Measurements from ENCODE around the gene BNIP5. TPM values are rescaled to one million over a fixed set of nuclear protein-coding genes. Genes with fewer than 3 reads are reported as not detected.

The BNIP5 gene
- total RNA-seq, 2 experiments from 2014 or later = not detected

GRCh38 chr6:36320475-36320874 is 16.2 kb downstream of the BNIP5 start:
- Mint-ChIP-seq H3K4me3 (no peak overlapping the region), H3K36me3 (ENCODE audit: low read depth) (no peaks in the 10 kb centered on the region), H3K4me1 (no peaks in the 10 kb centered on the region), H3K27me3 (no peaks in the 10 kb centered on the region), H3K27ac (no peak overlapping the region), H3K9me3 (ENCODE audit: low read depth) (no peaks in the 10 kb centered on the region)
- DNase-seq = no peak
- ChIA-PET POLR2A (no interaction called here), CTCF (interaction anchor here (0.8 to 2.3 kb wide), 3 partner anchors 17 to 20 kb away, joined by 3 to 10 read pairs (median 7); no protein-coding TSS in a partner anchor)
- no peak for ATAC-seq
- intact Hi-C loops (cut with DNase I, micrococcal nuclease) = no loop called here

DNA sequence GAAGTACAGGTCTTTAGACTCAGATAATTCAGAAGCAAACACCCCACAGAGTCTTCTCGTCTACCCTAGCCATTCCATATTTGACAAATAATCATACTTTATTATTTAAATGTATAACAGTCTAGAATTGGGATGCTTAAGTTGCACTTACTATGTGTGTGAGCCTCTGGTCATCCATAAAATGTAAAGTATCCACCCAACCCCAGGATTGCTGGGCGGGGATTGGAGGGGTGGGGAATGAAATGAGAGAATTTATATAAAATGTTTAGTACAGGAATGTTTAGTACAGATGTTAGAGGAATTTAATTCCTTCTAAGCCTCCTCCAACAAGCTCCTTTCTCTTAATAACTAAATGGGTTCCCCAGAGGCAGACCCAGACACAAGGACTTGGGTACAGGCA is 16.9 kb downstream of the BNIP5 start:
- H3K27me3 Mint-ChIP-seq = no peaks in the 10 kb centered on the region
- no peak overlapping the region for H3K4me3 Mint-ChIP-seq
- no peaks in the 10 kb centered on the region for H3K36me3 Mint-ChIP-seq (ENCODE audit: low read depth)
- no peaks in the 10 kb centered on the region for H3K9me3 Mint-ChIP-seq (ENCODE audit: low read depth)
- no peaks in the 10 kb centered on the region for H3K4me1 Mint-ChIP-seq
- no peak overlapping the region for H3K27ac Mint-ChIP-seq
- DNase-seq (no peak), ATAC-seq (no peak)
- POLR2A ChIA-PET = no interaction called here
- intact Hi-C loops (cut with DNase I, micrococcal nuclease) = no loop called here
- CTCF ChIA-PET = interaction anchor here (0.8 to 2.3 kb wide), 4 partner anchors 10 to 225 kb away, joined by 3 to 10 read pairs (median 6); no protein-coding TSS in a partner anchor

- Mint-ChIP-seq H3K4me3 (no peak overlapping the region), H3K9me3 (ENCODE audit: low read depth) (no peaks in the 10 kb centered on the region), H3K4me1 (no peaks in the 10 kb centered on the region), H3K27ac (no peak overlapping the region), H3K36me3 (ENCODE audit: low read depth) (no peaks in the 10 kb centered on the region), H3K27me3 (no peaks in the 10 kb centered on the region)
- DNase-seq (no peak), ATAC-seq (no peak)
- intact Hi-C loops (cut with DNase I, micrococcal nuclease) = no loop called here
- POLR2A ChIA-PET = no interaction called here
- CTCF ChIA-PET = interaction anchor here (0.6 to 2.2 kb wide), 4 partner anchors 10 to 225 kb away, joined by 3 to 7 read pairs (median 4); no protein-coding TSS in a partner anchor
Observed at GRCh38 chr6:36319436-36319762, 17.3 kb downstream of the BNIP5 start.

DNA sequence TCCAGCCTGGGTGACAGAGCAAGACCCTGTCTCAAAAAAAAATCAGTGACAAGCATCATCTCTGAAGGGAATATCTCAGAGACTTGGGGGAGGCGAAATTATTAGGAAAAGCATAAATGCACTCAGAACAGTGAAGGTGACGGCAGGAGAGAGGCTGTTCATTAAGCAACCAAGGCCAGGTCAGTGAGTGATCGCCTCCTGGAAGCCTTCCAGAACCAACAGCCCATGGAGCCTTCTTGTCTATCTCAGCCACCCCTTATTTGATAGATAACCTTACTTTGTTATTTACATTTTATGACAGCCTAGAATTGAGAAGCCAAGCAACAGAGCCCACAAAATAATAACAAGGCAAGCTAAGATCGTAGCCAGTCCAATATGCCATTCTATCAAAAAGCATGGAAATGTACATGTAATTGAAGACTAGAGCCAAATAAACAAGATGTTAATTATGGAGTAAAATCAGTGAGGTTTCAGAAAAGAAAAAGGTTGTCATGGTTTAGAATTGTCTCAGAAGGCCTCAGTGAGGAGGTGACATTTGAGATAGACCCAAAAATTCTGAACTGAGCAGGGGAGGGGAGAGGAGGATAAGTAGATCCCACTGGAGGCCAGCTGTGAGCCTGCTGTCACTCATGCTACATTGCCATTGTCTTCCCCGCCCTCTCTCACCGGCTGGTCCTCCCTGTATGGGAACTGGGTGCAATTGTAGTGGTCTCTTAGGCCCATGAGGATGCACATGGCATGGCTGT is 17.8 kb downstream of the BNIP5 start:
- intact Hi-C loops (cut with DNase I, micrococcal nuclease) = no loop called here
- no peak for ATAC-seq
- no peak overlapping the region for H3K27ac Mint-ChIP-seq
- ChIA-PET CTCF (interaction anchor here (0.6 to 2.2 kb wide), 5 partner anchors 9 to 493 kb away, joined by 3 to 7 read pairs (median 4); no protein-coding TSS in a partner anchor), POLR2A (no interaction called here)
- no peak overlapping the region for H3K4me3 Mint-ChIP-seq
- H3K4me1 Mint-ChIP-seq = no peaks in the 10 kb centered on the region
- H3K36me3 Mint-ChIP-seq (ENCODE audit: low read depth) = no peaks in the 10 kb centered on the region
- H3K27me3 Mint-ChIP-seq = no peaks in the 10 kb centered on the region
- DNase-seq = no peak
- H3K9me3 Mint-ChIP-seq (ENCODE audit: low read depth) = no peaks in the 10 kb centered on the region

DNA sequence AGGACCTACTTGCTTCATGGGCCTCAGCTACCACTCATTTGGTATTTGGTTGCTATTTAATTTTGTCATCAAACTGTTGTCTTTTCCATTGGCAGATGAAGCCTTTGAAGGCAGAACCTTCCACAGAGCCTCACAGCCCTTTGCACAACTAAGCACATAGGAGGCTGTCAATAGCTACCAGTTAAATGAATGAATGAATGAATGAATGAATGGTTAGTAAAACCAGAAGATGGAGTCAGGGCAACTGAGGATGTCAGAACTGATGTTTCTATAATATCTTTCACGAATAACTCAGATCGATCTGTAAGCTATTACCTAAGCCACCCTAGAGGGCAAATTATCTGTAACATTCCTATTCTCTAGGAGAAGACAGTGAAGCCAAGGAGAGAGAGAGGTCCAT is 19.1 kb downstream of the BNIP5 start:
- no peak overlapping the region for H3K27ac Mint-ChIP-seq
- POLR2A ChIA-PET = no interaction called here
- no peaks in the 10 kb centered on the region for H3K9me3 Mint-ChIP-seq (ENCODE audit: low read depth)
- no peaks in the 10 kb centered on the region for H3K27me3 Mint-ChIP-seq
- DNase-seq = no peak
- H3K36me3 Mint-ChIP-seq (ENCODE audit: low read depth) = no peaks in the 10 kb centered on the region
- CTCF ChIA-PET = interaction anchor here (0.6 to 1.6 kb wide), 2 partner anchors 15 to 747 kb away, joined by 3 to 7 read pairs; no protein-coding TSS in a partner anchor
- no peak overlapping the region for H3K4me3 Mint-ChIP-seq
- no peak for ATAC-seq
- intact Hi-C loops (cut with DNase I, micrococcal nuclease) = no loop called here
- no peaks in the 10 kb centered on the region for H3K4me1 Mint-ChIP-seq

DNA sequence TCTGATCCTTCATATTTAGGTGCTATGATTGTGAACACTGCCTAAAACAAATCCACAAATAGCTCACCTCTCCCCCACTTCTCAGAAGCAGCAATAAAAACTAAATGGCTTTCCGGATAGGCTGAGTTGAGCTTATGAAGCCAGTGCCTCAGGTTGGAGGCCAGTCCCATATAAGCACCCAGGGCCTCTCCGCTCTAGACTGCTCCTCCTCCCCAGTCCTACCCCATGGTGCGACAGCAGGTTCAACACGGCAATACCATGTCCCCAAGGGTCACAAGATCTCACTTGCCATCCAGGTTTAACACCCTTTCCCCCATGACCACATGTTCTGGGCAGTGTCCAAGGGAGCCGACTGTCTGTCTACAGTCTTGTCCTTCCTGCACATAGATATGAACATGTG is 20.8 kb downstream of the BNIP5 start:
- no peak overlapping the region for H3K4me3 Mint-ChIP-seq
- POLR2A ChIA-PET = no interaction called here
- H3K9me3 Mint-ChIP-seq (ENCODE audit: low read depth) = no peaks in the 10 kb centered on the region
- peaks cover 2% of the 10 kb centered on the region for H3K27me3 Mint-ChIP-seq
- H3K4me1 Mint-ChIP-seq = no peaks in the 10 kb centered on the region
- CTCF ChIA-PET = interaction anchor here (1.0 to 1.2 kb wide), 4 partner anchors 14 to 42 kb away, joined by 3 to 4 read pairs (median 3); no protein-coding TSS in a partner anchor
- H3K27ac Mint-ChIP-seq = no peak overlapping the region
- intact Hi-C loops (cut with DNase I, micrococcal nuclease) = no loop called here
- DNase-seq = no peak
- no peak for ATAC-seq
- no peaks in the 10 kb centered on the region for H3K36me3 Mint-ChIP-seq (ENCODE audit: low read depth)

GRCh38 chr6:36314221-36315014 is 22.3 kb downstream of the BNIP5 start:
- POLR2A ChIA-PET = no interaction called here
- no peaks in the 10 kb centered on the region for H3K36me3 Mint-ChIP-seq (ENCODE audit: low read depth)
- intact Hi-C loops (cut with DNase I, micrococcal nuclease) = no loop called here

GRCh38 chr6:36313649-36313936 is 23.1 kb downstream of the BNIP5 start:
- no peak for DNase-seq
- Mint-ChIP-seq H3K9me3 (ENCODE audit: low read depth) (no peaks in the 10 kb centered on the region), H3K27me3 (peaks cover 2% of the 10 kb centered on the region), H3K27ac (no peak overlapping the region), H3K36me3 (ENCODE audit: low read depth) (no peaks in the 10 kb centered on the region), H3K4me3 (no peak overlapping the region), H3K4me1 (no peaks in the 10 kb centered on the region)
- POLR2A ChIA-PET = no interaction called here
- CTCF ChIA-PET = interaction anchor here (0.5 to 2.8 kb wide), 2 partner anchors 10 to 11 kb away, joined by 3 to 12 read pairs; no protein-coding TSS in a partner anchor
- intact Hi-C loops (cut with DNase I, micrococcal nuclease) = no loop called here
- no peak for ATAC-seq

More at GRCh38 chr6:36314221-36315014, 22.3 kb downstream of the BNIP5 start:
- Mint-ChIP-seq H3K9me3 (ENCODE audit: low read depth) (no peaks in the 10 kb centered on the region), H3K4me1 (no peaks in the 10 kb centered on the region), H3K4me3 (no peak overlapping the region), H3K27me3 (peaks cover 2% of the 10 kb centered on the region), H3K27ac (no peak overlapping the region)
- no peak for ATAC-seq
- DNase-seq = peak; percentile 12
- CTCF ChIA-PET = interaction anchor here (0.5 to 0.6 kb wide), 2 partner anchors 9 to 12 kb away, joined by 3 read pairs; no protein-coding TSS in a partner anchor

- CTCF ChIA-PET = interaction anchor here (0.6 to 2.8 kb wide), 3 partner anchors 11 to 412 kb away, joined by 3 to 12 read pairs (median 4); no protein-coding TSS in a partner anchor
- H3K4me3 Mint-ChIP-seq = no peak overlapping the region
- H3K9me3 Mint-ChIP-seq (ENCODE audit: low read depth) = no peaks in the 10 kb centered on the region
- H3K27ac Mint-ChIP-seq = no peak overlapping the region
- POLR2A ChIA-PET = no interaction called here
- intact Hi-C loops (cut with DNase I, micrococcal nuclease) = no loop called here
- DNase-seq (no peak), ATAC-seq (no peak)
- peaks cover 2% of the 10 kb centered on the region for H3K27me3 Mint-ChIP-seq
- H3K36me3 Mint-ChIP-seq (ENCODE audit: low read depth) = no peaks in the 10 kb centered on the region
- no peaks in the 10 kb centered on the region for H3K4me1 Mint-ChIP-seq
Observed at GRCh38 chr6:36312854-36313648, 23.6 kb downstream of the BNIP5 start.

GRCh38 chr6:36309900-36310299 is 26.8 kb downstream of the BNIP5 start:
- Mint-ChIP-seq H3K27me3 (peaks cover 2% of the 10 kb centered on the region), H3K36me3 (ENCODE audit: low read depth) (no peaks in the 10 kb centered on the region), H3K27ac (no peak overlapping the region), H3K4me3 (no peak overlapping the region), H3K9me3 (ENCODE audit: low read depth) (no peaks in the 10 kb centered on the region), H3K4me1 (no peaks in the 10 kb centered on the region)
- DNase-seq (no peak), ATAC-seq (no peak)
- CTCF ChIA-PET = interaction anchor here (0.6 to 1.9 kb wide), 6 partner anchors 10 to 84 kb away, joined by 3 to 11 read pairs (median 3); no protein-coding TSS in a partner anchor
- intact Hi-C loops (cut with DNase I, micrococcal nuclease) = no loop called here
- POLR2A ChIA-PET = no interaction called here

GRCh38 chr6:36309203-36309602 is 27.5 kb downstream of the BNIP5 start:
- H3K4me1 Mint-ChIP-seq = no peaks in the 10 kb centered on the region
- intact Hi-C loops (cut with DNase I, micrococcal nuclease) = no loop called here
- no peak overlapping the region for H3K27ac Mint-ChIP-seq
- no peak overlapping the region for H3K4me3 Mint-ChIP-seq
- no peaks in the 10 kb centered on the region for H3K9me3 Mint-ChIP-seq (ENCODE audit: low read depth)
- peaks cover 2% of the 10 kb centered on the region for H3K27me3 Mint-ChIP-seq
- H3K36me3 Mint-ChIP-seq (ENCODE audit: low read depth) = no peaks in the 10 kb centered on the region
- ATAC-seq (no peak), DNase-seq (no peak)
- ChIA-PET POLR2A (no interaction called here), CTCF (interaction anchor here (0.6 to 0.9 kb wide), 2 partner anchors 10 to 85 kb away, joined by 3 to 4 read pairs; no protein-coding TSS in a partner anchor)

Data from activated CD4-positive, alpha-beta T cell treated with anti-CD3 and anti-CD28 coated beads for 36 hours (primary cell).